Natural killer cell treated with Interleukin-12 subunit alpha and Interleukin-12 subunit beta and Interleukin-15 and Interleukin-18, amount 100 ng/mL, for 72 hours (primary cell): ENCODE data around the gene KXD1. TPM values are rescaled to one million over a fixed set of nuclear protein-coding genes. Genes with fewer than 3 reads are reported as not detected.

Experiments used
- ATAC-seq, 2 donors: fragments of 150-1000 bp; cut with Tn5 transposase in 1 of 2; sonication (Bioruptor Pico), chemical (Tn5 transposase) in 1 of 2; 2 replicates each; pipeline ENCODE4 v1.10.0; 2021
- DNase-seq: peaks from one replicate; pipeline ENCODE4 v3.0.0; 2022; ENCODE audit warnings: low spot score
- H3K27ac Mint-ChIP-seq, 2 donors: 1 replicate in 1 of 2; 2 replicates in 1 of 2; pipeline ENCODE4 v1.8.0; 2022; ENCODE audit warnings: mixed read lengths in 2 of 2, mild to moderate bottlenecking in 1 of 2, moderate library complexity in 1 of 2
- H3K27me3 Mint-ChIP-seq, 2 donors: 1 replicate in 1 of 2; 2 replicates in 1 of 2; pipeline ENCODE4 v1.8.0; 2022; ENCODE audit warnings: mixed read lengths in 2 of 2
- H3K36me3 Mint-ChIP-seq: one replicate; pipeline ENCODE4 v1.8.0; 2022; ENCODE audit warnings: mixed read lengths
- H3K4me1 Mint-ChIP-seq, 2 donors: 1 replicate in 1 of 2; 2 replicates in 1 of 2; pipeline ENCODE4 v1.8.0; 2022; ENCODE audit warnings: low read depth in 2 of 2, mixed read lengths in 2 of 2, mild to moderate bottlenecking in 1 of 2
- H3K4me3 Mint-ChIP-seq: one replicate; pipeline ENCODE4 v1.8.0; 2022; ENCODE audit warnings: mixed read lengths
- H3K9me3 Mint-ChIP-seq: 2 replicates; pipeline ENCODE4 v1.8.0; 2022; ENCODE audit warnings: mixed read lengths
- total RNA-seq, 2 donors: library from RNA; stranded (reverse); gene quantifications; one replicate each; pipeline ENCODE4 v1.2.3, GENCODE V29; 2022

Gene KXD1
- total RNA-seq, 2 donors from 2014 or later = 105 to 144 TPM

DNA sequence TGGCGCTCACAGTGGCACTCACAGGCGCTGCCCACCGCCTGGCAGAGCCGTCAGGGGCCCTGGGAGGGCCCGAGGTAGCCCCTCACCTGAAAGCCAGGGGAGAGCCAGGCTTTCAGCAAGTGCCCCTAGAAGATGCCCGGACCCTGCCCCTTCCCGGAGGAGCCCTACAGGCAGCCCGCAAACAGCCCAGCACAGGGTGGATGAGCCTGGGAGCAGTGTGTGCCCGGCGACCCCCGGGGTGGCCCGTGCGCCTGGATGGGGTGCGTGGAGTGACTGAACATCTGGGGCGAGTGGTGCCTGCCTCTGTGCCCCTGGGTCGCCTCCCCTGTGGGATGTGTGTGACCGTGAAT lies 47.5 kb downstream of the KXD1 start:
- no peak overlapping the region for H3K4me3 Mint-ChIP-seq

DNA sequence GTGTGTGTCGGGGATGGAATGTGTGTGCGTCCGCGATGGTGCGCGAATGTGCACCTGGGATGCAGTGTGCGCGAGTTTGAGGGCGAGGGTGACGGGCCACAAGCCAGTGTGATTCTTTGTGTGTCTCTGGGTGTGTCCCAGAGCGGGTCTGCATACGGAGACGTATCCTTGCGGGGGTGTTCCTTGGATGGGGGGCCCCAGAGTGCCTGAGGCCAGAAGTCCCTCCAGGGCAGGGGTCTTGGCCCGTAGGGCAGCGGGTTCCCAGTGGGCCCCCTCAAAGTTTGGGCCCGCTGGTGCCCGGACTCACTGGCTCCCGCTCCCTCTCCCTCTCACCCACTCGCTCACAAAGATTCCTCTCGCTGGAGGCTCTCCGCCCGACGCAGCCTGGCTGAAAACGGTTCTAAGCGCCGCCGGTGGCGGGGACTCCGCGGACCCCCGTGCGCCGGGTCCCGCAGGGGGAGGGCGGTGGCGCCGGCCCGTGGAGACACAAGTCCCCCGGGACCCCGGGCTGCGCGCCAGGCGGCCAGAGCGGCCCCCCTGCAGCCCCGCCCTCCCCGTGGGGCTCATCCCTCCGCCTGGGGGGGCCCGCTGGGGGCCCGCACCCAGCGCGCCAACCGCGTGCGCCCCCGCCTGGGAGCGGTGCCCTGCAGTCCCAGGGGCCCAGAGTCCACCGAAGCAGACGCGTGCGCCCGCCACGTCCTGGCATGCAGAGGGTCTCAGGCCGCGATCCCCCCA lies 48.0 kb downstream of the KXD1 start:
- ATAC-seq (no peak), DNase-seq (no peak)
- Mint-ChIP-seq H3K27ac (no peak overlapping the region), H3K27me3 (peaks cover 32 to 42% of the 10 kb centered on the region in 2 donors), H3K9me3 (no peaks in the 10 kb centered on the region), H3K4me3 (no peak overlapping the region), H3K36me3 (no peaks in the 10 kb centered on the region), H3K4me1 (peaks cover 0 to 8% of the 10 kb centered on the region in 2 donors)

More for the DNA sequence above, 47.5 kb downstream of the KXD1 start:
- no peak for ATAC-seq
- no peaks in the 10 kb centered on the region for H3K9me3 Mint-ChIP-seq
- H3K4me1 Mint-ChIP-seq = peaks cover 0 to 8% of the 10 kb centered on the region in 2 donors
- H3K27ac Mint-ChIP-seq = no peak overlapping the region
- no peaks in the 10 kb centered on the region for H3K36me3 Mint-ChIP-seq
- H3K27me3 Mint-ChIP-seq = peaks cover 32 to 41% of the 10 kb centered on the region in 2 donors
- no peak for DNase-seq

DNA sequence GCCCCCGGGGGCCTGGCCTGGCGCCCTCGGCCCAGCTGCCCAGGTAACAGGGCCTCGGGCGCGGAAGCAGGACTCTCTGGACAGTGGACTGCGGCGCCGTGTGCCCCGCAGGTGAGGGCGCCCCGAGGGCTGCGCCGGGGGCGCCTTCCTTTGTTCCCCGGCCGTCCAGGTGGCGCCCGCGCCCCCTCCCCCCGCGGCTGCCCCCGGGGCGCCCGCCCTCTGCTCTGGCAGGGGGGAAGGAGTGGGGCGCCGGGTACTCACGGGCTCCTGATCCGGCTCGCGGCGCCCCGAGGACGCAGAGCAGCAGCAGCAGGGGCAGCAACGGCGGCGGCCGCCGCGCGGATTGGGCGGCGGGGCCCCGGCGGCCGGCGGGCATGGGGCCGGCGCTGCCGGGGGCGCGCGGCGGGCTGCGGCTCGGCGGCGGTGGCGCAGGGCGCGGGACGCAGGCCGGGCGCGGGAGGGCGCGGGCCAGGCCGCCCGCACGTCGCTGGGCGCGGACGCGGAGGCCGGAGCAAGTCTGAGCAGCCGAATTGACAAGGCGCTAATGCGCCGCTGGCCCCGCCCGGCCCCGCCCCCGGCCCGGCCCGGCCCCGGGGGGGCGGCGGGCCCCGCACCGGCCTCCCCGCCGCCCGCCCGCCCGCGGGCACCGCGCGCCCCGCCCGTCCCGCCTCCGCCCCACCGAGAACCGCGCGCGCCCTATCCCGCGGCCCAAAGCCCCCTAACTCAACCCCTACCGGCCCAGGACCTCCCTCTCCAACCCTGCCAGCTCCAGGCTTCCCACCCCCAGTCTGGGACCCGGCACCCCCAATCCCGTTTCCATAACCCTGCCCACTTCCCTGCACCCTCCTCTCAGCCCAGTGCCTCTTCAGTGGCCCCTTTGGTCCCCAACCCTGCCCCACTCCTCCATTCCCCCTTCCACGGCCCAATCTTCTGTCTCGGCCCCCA lies 48.9 kb downstream of the KXD1 start, which contains the start of gene CRLF1:
TSS of gene CRLF1 (minus strand) at position 519 of the 945 bp plus-strand sequence. CDS start at position 376, 143 bp downstream.
- DNase-seq (no peak), ATAC-seq (no peak)
- Mint-ChIP-seq H3K27me3 (peaks cover 36 to 49% of the 10 kb centered on the region in 2 donors), H3K9me3 (no peaks in the 10 kb centered on the region), H3K27ac (no peak within 1 kb of the TSS), H3K4me1 (peaks cover 4 to 12% of the 10 kb centered on the region in 2 donors), H3K4me3 (no peak within 1 kb of the TSS), H3K36me3 (no peaks in the 10 kb centered on the region)

DNA sequence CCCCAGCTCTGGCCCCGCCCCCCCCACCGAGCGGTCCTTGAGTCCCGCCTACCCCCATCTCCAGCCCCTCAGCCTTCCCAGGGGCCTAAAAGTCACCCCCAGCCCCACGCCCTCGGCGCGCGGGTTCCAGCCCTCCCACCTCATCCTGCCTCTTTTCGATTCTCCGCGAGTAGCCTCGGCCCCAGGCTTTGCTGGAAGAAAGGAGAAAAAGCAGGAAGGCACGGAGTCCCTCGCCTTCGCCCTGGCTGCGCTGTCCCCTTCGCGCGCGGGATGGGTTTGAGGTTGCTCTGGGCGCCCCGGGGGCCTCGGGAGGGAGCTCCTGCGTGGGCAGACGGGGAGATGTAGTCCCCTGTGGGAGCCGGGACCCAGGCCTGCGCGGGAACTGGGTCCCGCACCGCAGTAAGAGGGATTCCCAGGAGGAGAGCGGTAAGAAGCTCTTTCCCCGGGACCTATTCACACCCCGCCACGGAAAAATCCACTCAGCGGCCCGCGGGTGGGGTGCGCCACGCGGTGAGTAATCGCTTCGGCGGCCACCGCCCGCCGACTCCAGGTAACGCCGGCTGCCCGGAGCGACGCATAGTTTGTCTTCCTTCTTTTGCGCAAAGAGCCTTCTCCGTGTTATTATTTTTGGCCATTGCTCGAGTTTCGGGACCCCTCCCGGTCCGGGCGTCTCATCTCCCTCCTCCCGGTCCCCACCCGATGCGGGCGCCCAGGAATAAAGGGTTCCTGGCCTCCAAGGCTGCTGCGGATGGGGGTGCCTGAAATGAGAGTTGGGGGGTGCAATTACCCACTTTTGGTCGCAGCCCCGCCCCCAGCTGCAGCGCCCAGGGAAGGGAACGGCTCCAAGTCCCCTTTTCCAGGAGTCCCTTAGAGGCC lies 49.8 kb downstream of the KXD1 start:
- H3K4me1 Mint-ChIP-seq = peaks cover 4 to 14% of the 10 kb centered on the region in 2 donors
- no peak overlapping the region for H3K4me3 Mint-ChIP-seq
- DNase-seq (no peak), ATAC-seq (no peak)
- H3K27ac Mint-ChIP-seq = no peak overlapping the region
- no peaks in the 10 kb centered on the region for H3K36me3 Mint-ChIP-seq
- H3K27me3 Mint-ChIP-seq = peaks cover 37 to 54% of the 10 kb centered on the region in 2 donors
- H3K9me3 Mint-ChIP-seq = no peaks in the 10 kb centered on the region

DNA sequence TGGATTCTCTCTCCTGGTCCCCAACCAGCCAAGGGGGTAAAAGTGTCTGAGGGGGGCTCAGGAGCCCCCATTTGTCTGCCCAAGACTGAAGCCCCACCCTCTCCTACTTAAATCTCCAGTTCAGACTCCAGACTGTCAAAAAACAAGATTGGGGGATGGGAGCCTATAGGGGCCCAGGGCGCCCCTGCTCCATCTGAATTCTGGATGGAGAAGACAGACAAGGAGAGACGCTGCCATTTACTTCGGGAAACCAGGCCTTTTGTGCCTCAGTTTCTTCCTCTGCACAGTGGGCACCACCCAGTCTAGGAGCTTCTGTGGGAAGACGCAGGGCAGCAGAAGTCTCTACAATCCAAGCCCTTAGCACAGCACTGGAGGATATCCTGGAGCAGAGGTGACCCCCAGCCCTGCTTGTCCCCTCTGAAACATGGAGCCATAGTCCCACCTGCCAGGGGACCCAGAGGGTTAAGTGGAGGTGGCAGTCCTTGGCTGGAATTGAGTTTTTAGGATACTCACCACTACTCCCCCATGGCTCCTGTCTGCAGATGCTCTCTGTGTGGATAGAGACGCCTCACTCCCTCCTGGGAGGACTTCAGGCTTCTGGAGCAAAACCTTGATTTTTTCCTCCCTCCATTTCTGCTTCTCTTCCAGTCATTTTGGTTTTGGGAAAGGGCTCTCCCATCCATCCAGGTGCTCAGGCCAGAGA lies 50.6 kb downstream of the KXD1 start:
- ATAC-seq (no peak), DNase-seq (no peak)
- Mint-ChIP-seq H3K9me3 (no peaks in the 10 kb centered on the region), H3K36me3 (no peaks in the 10 kb centered on the region), H3K27me3 (peaks cover 35 to 52% of the 10 kb centered on the region in 2 donors), H3K27ac (no peak overlapping the region), H3K4me3 (no peak overlapping the region), H3K4me1 (peaks cover 4 to 15% of the 10 kb centered on the region in 2 donors)

DNA sequence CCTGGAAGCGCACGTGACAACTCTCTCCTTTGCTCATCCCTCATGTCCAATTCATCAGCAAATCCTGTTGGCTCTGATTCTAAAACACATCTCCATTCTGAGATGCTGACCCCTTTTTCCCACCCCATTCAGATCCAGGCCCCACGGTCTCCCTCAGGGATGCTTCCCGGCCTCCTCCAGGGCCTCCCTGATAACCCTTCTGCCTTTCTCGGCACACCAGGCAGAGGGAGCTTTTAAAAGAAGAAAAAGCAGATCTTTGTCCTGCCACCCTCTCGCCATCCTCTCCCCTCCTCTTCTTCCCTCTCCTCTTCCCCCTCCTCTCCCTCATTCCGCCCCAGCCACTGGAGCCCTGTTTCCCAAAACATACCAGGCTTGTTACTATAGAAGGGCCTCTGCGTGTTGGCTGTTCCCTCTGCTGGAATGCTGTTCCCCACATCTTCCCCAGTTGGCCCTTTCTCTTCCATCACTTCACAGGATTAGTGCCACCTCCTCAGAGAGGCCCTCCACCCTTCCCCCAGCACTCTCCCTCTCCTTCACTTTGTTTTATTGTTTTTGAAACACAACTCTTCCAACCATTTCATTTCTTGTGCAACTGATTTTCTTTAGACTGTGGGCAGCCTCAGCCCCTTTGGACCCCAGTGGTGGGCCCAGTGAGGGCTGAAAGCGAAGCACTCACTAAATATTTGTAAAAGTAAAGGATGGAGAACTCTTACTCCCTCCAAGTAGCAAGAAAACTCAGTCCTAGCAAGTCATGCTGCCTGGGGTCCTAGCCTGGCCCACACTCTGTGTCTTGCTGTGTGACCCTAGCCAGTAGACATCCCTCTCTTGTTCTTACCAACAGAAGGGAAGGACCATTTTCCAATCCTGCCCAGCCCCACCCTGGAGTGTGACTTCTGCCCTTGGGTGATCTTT lies 51.4 kb downstream of the KXD1 start:
- H3K27ac Mint-ChIP-seq = no peak overlapping the region
- ATAC-seq = no peak
- no peak overlapping the region for H3K4me3 Mint-ChIP-seq
- H3K4me1 Mint-ChIP-seq = peaks cover 4 to 17% of the 10 kb centered on the region in 2 donors
- no peaks in the 10 kb centered on the region for H3K36me3 Mint-ChIP-seq
- DNase-seq = no peak
- peaks cover 38 to 57% of the 10 kb centered on the region in 2 donors for H3K27me3 Mint-ChIP-seq
- H3K9me3 Mint-ChIP-seq = no peaks in the 10 kb centered on the region

DNA sequence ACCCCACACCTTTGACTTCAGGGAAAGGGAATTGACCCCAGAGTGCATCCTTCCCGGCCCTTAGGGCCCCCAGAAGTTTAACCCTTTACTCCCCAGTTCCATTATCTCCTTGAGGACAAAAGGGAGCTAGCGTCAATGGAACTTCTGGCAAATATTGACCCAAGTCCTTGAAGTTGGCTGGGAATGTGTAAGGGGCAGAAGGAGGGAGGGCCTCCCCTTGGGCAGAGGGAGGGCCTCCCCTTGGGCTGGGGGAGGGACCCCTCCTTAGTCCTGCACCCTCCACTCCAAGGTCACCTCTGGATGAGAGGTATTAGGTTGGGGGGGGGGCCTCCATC lies 52.0 kb downstream of the KXD1 start:
- Mint-ChIP-seq H3K27ac (no peak overlapping the region), H3K4me1 (peaks cover 4 to 20% of the 10 kb centered on the region in 2 donors), H3K36me3 (no peaks in the 10 kb centered on the region), H3K4me3 (no peak overlapping the region), H3K9me3 (no peaks in the 10 kb centered on the region), H3K27me3 (peaks cover 45 to 62% of the 10 kb centered on the region in 2 donors)
- DNase-seq = no peak
- no peak for ATAC-seq

DNA sequence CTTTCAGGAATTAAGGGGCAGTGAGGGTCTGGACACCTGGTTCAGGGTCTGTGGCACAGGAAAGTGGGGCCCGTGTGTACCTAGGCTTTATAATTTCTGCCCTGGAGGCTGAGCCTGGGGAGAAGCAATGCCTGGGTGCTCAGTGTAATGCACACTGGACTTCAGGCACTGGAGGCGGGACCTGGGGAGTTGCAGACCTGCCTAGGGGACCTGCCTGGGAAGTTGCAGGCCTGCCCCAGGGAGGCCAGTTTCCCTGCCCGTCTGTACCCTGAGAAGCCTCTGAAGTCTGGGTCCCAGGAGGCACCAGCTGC lies 52.5 kb downstream of the KXD1 start:
- H3K9me3 Mint-ChIP-seq = no peaks in the 10 kb centered on the region
- ATAC-seq (no peak), DNase-seq (no peak)
- H3K36me3 Mint-ChIP-seq = no peaks in the 10 kb centered on the region
- no peak overlapping the region for H3K27ac Mint-ChIP-seq
- no peak overlapping the region for H3K4me3 Mint-ChIP-seq
- H3K4me1 Mint-ChIP-seq = peaks cover 4 to 20% of the 10 kb centered on the region in 2 donors
- peaks cover 46 to 62% of the 10 kb centered on the region in 2 donors for H3K27me3 Mint-ChIP-seq

DNA sequence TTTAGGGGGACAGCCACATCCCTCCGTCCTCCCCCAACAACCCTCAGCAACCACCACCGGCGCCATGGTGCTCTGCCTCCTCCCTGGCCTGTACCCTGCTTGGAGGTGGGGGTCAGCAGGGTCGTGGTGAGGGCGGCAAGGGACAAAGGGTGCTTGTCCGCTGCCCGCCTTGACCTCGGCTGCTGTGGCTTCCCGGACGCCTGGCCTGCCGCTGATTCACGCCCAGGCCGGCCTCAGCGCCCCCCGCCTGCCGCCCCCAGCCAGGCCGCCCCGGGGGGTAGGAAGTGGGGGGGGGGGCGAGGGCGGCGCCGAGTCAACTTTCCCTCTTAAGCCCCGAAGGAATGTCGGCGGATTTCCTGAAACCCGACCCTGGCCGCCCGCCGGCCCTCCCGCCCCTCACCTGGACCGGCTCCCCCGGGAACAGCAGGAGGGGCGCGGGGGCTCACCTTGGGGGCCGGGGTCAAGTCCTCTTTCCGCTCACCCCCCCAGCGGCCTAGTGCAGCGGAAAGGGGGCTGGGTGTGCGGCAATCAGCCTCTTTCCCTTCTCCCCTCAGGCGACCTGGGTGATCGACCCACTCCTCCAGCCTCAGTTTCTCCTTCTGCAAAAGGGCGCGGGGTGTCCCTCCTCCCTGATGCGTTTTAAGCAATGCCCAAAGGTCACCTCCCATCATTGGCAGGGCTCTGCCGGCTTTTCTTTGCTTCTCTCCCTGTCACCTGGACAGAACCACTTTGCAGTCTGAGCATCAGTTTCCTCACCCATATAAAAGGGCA lies 53.1 kb downstream of the KXD1 start:
- Mint-ChIP-seq H3K27ac (no peak overlapping the region), H3K4me1 (peaks cover 4 to 17% of the 10 kb centered on the region in 2 donors), H3K9me3 (no peaks in the 10 kb centered on the region), H3K27me3 (peaks cover 44 to 60% of the 10 kb centered on the region in 2 donors), H3K36me3 (no peaks in the 10 kb centered on the region), H3K4me3 (no peak overlapping the region)
- ATAC-seq = no peak
- no peak for DNase-seq

DNA sequence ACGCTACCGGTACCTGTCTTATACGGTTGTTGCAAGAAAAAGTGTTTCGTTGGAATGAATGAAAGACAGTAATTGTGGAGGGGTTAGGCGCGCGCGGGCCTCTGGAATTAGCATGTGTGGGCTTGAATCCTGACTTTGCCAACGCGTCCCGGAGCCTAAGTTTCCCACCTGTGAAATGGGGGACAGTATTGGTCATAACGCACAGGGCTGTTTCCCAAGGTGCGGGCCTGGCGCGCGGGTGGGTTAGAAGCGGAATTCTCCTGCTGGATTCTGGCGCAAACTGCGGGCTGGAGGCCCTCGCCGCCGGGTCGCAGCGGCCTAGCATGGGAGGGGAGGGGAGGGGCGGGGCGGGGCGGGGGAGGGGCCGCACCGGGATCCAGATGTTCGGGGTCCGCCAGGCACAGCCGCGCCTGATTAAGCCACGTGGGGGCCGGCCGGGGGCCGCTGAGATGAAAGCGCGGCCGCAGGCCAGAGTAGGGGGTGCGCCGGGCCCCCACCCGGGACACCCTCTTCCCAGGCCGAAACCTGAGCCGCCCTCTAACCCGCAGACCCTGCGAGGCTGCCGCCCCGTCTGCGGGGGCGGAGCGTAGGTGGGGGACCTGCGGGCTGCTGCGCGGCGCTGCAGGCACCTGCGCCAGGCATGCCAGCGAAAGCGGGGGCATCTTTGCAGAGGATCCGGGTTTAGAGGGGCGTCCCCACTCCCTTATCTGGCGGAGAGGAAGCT lies 53.8 kb downstream of the KXD1 start:
- H3K4me3 Mint-ChIP-seq = no peak overlapping the region
- no peak for ATAC-seq
- H3K27ac Mint-ChIP-seq = no peak overlapping the region

DNA sequence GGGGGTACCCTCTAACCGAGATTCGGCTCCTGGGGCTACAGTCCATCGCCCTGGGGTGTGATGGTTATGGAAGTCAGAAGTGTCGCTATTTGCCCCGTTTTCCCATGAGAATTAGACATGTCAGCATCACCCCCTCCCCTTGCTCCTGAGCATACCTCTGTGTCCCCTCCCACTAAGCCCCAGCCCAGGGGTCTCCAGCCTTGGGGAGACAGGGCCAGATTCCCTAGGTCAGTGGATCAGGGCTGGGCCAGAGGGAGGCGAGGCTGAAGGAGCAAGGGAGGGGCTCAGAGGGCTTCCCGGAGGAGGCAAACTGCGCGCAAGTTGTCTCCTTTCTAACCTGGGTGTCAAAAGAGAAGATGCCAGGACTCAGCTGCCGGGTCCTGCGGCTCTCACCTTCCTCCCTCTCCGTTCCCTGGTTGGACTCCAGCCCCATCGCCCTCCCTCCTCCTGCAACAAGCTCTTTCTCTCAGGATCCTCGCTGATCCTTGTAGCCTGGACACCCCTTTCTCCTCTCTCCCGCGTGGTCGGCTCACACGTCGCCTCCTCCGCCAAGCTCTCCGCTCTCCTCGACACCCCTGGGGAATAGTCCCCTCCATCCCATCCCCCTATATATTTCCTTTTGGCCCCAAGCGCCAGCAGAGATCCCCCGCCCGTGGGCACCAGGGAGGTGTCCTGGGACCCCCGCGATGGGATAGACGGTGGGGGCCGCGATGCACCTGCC lies 54.5 kb downstream of the KXD1 start:
- peaks cover 44 to 60% of the 10 kb centered on the region in 2 donors for H3K27me3 Mint-ChIP-seq
- no peaks in the 10 kb centered on the region for H3K36me3 Mint-ChIP-seq
- no peaks in the 10 kb centered on the region for H3K9me3 Mint-ChIP-seq
- peak overlapping the region; percentile 56 for H3K4me3 Mint-ChIP-seq
- no peak overlapping the region for H3K27ac Mint-ChIP-seq
- DNase-seq = no peak
- peaks cover 4 to 17% of the 10 kb centered on the region in 2 donors for H3K4me1 Mint-ChIP-seq
- no peak for ATAC-seq

More for the DNA sequence above, 53.8 kb downstream of the KXD1 start:
- H3K9me3 Mint-ChIP-seq = no peaks in the 10 kb centered on the region
- no peaks in the 10 kb centered on the region for H3K36me3 Mint-ChIP-seq
- peaks cover 44 to 60% of the 10 kb centered on the region in 2 donors for H3K27me3 Mint-ChIP-seq
- H3K4me1 Mint-ChIP-seq = peaks cover 4 to 17% of the 10 kb centered on the region in 2 donors
- DNase-seq = no peak
